Measurements from ENCODE around the gene SNX17. TPM values are rescaled to one million over a fixed set of nuclear protein-coding genes. Genes with fewer than 3 reads are reported as not detected.
"Not testable (repeated sequence)": the region's sequence is repeated elsewhere in the genome, so short reads cannot be mapped to it uniquely, and the experiment has no call there.

The SNX17 gene, protein sequence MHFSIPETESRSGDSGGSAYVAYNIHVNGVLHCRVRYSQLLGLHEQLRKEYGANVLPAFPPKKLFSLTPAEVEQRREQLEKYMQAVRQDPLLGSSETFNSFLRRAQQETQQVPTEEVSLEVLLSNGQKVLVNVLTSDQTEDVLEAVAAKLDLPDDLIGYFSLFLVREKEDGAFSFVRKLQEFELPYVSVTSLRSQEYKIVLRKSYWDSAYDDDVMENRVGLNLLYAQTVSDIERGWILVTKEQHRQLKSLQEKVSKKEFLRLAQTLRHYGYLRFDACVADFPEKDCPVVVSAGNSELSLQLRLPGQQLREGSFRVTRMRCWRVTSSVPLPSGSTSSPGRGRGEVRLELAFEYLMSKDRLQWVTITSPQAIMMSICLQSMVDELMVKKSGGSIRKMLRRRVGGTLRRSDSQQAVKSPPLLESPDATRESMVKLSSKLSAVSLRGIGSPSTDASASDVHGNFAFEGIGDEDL
- 97.9 and 106 TPM in 2 replicates for total RNA-seq

- DNase-seq (ENCODE audit: low read depth in 2 of 2), result peak; percentile 99
Observed at GRCh38 chr2:27370026-27370815, at the start of gene SNX17, which contains the start of gene EIF2B4. Gene SNX17 (plus strand): TSS chr2:27370616. CDS start chr2:27370744, 128 bp downstream. Gene EIF2B4 (minus strand): TSS chr2:27370338. CDS start chr2:27370314, 24 bp downstream.

DNA sequence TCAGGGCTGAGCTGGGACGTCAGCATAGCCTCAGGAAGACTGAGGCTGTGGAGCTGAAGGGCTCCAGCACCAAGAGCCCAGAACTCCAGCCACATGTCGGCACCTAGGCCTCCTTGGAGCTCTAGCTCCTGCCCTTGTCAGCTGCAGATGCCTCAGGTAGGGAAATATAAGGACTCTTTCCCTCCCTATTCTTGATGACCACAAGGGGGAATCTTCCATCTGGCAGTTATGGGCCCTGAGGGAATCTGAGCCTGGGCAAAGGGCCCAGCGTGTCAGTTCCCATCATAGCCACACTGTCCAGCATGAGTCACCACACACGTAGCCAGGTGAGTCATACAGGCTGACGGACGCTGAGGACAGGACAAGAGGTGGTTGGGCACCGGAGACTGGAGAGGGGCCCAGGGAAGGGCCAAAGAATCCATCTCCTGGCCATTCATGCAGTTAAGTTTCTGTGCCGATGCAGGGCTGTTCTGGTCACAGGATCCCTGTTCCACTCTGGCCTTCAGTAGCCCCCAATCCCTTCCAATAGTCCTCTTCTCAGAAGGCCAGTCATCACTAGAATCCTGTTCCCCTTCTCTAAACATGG, 49.4 kb upstream of the SNX17 start:
- peak; percentile 97 to 98 for DNase-seq (ENCODE audit: low read depth in 2 of 2)

GRCh38 chr2:27322301-27322765, 48.1 kb upstream of the SNX17 start:
- DNase-seq (ENCODE audit: low read depth in 2 of 2), result peak; percentile 22 to 49

- peak; percentile 91 to 96 for DNase-seq (ENCODE audit: low read depth in 2 of 2)
Observed at GRCh38 chr2:27322766-27323595, 47.4 kb upstream of the SNX17 start, which contains the start of gene MPV17. Gene MPV17 (minus strand): TSS chr2:27323097. CDS start chr2:27322517, 580 bp downstream.

- DNase-seq (ENCODE audit: low read depth in 2 of 2), result no peak
Observed at GRCh38 chr2:27323596-27324285, 46.7 kb upstream of the SNX17 start.

DNA sequence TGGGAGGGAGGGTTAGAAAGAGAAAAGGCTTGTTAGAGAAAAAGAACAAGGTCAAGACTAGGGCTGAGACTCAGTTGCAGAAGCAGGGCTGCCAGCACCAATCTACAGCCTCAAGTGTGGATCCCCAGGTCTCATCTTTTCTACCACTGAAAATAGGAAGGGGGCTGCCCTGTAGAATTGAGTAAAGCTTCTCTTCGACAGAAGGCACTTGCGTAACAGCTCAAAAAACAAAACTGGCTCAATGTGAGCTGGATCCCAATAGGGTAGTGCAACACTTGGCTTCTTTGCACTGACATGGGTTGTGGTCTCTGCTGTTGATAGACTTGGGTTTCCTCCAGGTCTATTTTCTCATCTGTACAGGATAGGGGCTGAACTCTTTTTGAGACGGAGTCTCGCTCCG, 45.7 kb upstream of the SNX17 start:
- DNase-seq (ENCODE audit: low read depth in 2 of 2), result no peak

DNA sequence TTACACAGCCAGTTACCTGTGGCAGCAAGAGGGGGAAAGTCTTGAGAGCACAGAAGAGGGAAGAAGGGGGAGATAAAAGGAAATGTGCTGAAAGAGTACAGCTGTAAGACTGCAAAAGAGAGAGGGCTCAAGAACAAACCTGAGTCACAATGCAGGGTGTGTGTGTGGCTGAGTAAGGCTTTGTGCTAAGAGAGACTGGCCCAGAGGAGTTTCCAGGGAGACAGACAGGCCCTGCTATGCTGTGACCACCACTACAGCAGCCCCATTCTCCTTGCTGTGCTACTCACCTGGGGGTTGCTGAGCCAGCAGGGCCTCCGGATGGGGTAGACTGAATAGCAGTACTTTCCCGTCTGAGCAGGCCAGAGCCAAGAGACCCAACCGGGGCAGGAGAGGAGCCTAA, 35.1 kb upstream of the SNX17 start:
- DNase-seq (ENCODE audit: low read depth in 2 of 2), result no peak

DNA sequence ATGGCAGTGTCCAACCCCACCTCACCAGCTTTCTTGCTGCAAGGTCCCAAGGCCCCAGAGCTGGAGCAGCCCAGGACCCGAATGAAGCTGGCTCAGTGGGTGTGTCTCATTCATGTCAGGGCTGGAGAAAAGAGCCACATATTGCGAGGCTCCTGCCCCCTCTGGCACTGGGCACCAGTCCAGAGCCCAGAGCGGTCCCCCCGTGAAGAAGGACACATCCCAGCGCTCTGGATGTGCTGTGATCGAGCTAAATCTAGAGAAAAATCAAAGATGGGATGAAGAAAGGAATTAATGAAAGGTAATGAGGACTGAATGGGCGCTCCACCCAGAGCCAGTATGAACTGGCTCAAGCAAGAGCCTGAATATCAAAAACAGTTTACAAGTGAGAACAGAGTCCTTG, 34.2 kb upstream of the SNX17 start:
- DNase-seq (ENCODE audit: low read depth in 2 of 2), result no peak

DNA sequence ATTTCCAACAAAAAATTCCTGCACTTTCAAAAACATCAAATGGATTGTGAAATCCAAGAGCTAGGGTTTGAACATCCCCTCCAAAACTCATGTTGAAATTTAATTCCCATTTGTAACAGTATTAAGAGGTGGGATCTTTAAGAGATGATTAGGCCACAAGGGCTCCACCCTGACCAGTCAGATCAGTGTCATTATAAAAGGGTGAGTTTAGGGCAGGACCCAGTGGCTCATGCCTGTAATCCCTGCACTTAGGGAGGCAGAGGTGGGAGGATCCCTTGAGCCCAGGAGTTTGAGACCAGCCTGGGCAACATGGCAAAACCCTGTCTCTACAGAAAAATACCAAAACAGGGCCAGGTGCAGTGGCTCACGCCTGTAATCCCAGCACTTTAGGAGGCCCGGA, 22.8 kb upstream of the SNX17 start:
- no peak for DNase-seq (ENCODE audit: low read depth in 2 of 2)

- no peak for DNase-seq (ENCODE audit: low read depth in 2 of 2)
Observed at GRCh38 chr2:27350106-27350693, 20.2 kb upstream of the SNX17 start.

DNA sequence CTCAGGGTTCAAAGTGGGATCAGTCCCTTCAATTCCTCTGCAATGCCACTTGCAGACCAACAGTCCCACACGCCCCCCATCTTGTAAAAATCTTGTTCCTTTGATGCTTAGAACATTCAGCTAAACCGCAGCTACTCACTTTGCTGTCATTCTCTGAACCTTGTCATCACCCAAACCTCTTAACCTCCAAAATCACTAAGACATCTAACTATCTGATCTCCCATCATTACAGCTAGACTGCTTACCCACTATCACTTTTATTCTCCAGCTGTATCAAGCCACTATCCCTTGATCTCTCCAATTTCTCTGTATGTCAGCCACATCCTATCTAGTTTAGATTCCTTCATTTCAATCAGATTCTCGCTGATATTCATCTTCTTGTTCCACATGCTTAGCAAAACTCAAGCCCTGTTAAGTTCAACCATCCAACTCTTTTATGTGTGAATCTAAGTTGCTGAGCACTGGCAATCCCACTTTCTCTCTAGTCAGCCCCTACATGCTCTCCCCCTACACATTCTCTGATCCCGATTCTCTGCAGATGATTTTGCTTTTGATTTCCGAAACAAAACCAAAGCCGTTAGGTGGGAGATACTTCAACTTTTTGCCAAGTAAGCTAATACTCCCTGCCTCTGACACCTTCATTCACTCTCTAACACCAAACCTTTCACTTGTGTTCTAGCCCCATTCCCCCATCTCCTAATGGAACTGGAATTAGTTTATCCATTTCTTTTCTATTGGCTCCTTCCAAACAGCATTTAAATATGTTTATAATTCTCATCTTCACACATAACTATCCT, 18.4 kb upstream of the SNX17 start:
- no peak for DNase-seq (ENCODE audit: low read depth in 2 of 2)

GRCh38 chr2:27353386-27353761, 17.0 kb upstream of the SNX17 start:
- not testable (repeated sequence) for DNase-seq (ENCODE audit: low read depth in 2 of 2)

- DNase-seq (ENCODE audit: low read depth in 2 of 2), result no peak
Observed at GRCh38 chr2:27353762-27354596, 16.4 kb upstream of the SNX17 start.

DNA sequence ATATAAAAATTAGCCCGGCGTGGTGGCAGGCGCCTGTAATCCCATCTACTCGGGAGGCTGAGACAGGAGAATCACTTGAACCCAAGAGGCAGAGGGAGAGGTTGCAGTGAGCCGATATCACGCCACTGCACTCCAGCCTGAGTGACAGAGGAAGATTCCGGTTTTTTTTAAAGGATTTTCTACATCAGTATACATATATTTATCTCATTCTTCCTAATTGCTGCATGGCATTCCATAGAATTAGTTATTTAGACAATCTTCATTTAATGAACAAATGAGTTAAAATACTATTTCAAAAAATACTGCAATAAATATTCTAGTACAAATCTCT, 15.9 kb upstream of the SNX17 start:
- DNase-seq (ENCODE audit: low read depth in 2 of 2), result no peak

DNA sequence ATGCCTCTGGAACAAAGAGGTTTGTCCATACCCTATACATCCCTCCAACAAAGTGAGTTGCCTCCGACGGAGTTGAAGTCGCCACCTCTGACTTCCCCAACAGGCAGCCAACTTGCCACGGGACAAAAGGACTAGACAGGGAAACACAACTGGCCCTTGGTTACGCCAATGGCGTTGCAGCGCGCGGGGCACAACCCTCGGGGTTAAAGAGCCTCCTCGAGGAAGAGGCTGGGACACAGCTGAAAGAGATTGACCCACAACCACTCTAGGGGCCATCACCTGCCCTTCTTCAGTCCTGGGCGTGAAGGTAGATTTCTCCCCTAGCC, 14.4 kb upstream of the SNX17 start:
- DNase-seq (ENCODE audit: low read depth in 2 of 2), result peak; percentile 68 to 74

GRCh38 chr2:27356382-27357181, 13.8 kb upstream of the SNX17 start, which contains the start of gene GTF3C2:
Gene GTF3C2 (minus strand): TSS chr2:27356764. CDS start chr2:27343554, 13,210 bp downstream.
- peak; percentile 97 for DNase-seq (ENCODE audit: low read depth in 2 of 2)

DNA sequence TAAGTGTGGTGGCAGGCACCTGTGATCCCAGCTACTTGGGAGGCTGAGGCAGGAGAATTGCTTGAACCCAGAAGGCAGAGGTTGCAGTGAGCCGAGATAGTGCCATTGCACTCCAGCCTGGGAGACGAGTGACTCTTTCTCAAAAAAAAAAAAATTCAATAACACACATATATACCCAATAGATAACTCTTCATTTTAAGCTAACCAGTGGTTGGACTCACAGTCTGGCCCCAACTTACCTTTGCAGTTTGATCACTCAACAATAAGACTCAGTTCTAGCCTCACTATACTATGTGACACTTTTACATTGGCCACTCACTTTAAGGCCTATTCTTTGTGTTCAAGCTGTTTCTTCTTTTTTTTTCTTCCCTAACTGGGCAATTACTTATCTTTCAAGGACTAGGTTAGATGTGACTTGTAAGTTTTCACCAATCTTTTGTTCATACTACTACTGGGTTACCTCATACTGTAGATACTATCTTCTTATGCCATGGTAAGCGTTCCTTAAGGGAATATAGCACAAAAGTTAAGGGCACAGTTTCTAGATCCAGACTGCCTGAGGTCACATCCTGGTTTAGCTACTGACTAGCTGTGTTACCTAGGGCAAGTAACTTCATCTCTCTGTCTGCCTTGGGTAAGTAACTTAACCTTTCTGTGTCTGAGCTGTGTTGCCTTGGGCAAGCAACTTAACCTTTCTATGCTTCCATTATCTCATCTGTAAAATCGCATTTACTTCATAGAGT, 7.6 kb upstream of the SNX17 start:
- no peak for DNase-seq (ENCODE audit: low read depth in 2 of 2)

All from lung microvascular endothelial cell (primary cell).